SK-N-SH (cell line): ENCODE data around the gene DRD4. TPM values are rescaled to one million over a fixed set of nuclear protein-coding genes. Genes with fewer than 3 reads are reported as not detected.

ENCODE experiments used
- CTCF ChIA-PET: fragments of 300-600, 350-600 bp; formaldehyde crosslinking; extraction: SDS; loops from one replicate; lab custom pipeline; 2021; lab: Yijun Ruan, JAX
- POLR2A ChIA-PET: fragments of 350-600 bp; sonication (Branson Sonifier 250); formaldehyde crosslinking; extraction: SDS; loops from one replicate; lab custom pipeline; 2020; ENCODE audit warnings: antibody characterized with exemption, inconsistent platforms; lab: Yijun Ruan, JAX
- DNase-seq: peaks from one replicate; pipeline ENCODE4 v3.0.0; 2012
- H2AFZ ChIP-seq: fragments of 200-600 bp; sonication (generic); 2 replicates; pipeline ENCODE4 v1.8.1; 2016; ENCODE audit warnings: antibody characterized with exemption, mild to moderate bottlenecking, low read depth
- H3F3A ChIP-seq: fragments of 200-600 bp; sonication (generic); replicated peaks from 2 replicates; pipeline ENCODE3; 2016; ENCODE audit warnings: antibody characterized with exemption, mild to moderate bottlenecking; ENCODE audit not compliant: insufficient read depth
- H3K27ac ChIP-seq, 2 experiments: fragments of 200-500 bp in 1 of 2; fragments of 200-600 bp in 1 of 2; sonication (Bioruptor generic) in 1 of 2; sonication (generic), shearing (Covaris generic) in 1 of 2; 2 replicates each; pipeline versions ENCODE4 v1.5.1 to v1.6.1; 2014 to 2016; ENCODE audit warnings: low read depth in 2 of 2, inconsistent platforms in 1 of 2, low read length in 1 of 2, mild to moderate bottlenecking in 1 of 2, mixed read lengths in 1 of 2
- H3K27me3 ChIP-seq: fragments of 200-600 bp; sonication (generic), shearing (Covaris generic); 2 replicates; pipeline ENCODE4 v1.6.1; 2016; ENCODE audit warnings: mixed run types; ENCODE audit not compliant: insufficient read depth
- H3K36me3 ChIP-seq, 2 experiments: fragments of 200-500 bp in 1 of 2; fragments of 200-600 bp in 1 of 2; sonication (Bioruptor generic) in 1 of 2; sonication (generic) in 1 of 2; replicated peaks in 1 of 2; 2 replicates each; pipeline versions ENCODE3 to v1.5.1; 2014 to 2016; ENCODE audit warnings: low read length in 1 of 2, mild to moderate bottlenecking in 1 of 2; ENCODE audit not compliant: insufficient read depth in 2 of 2, control insufficient read depth in 1 of 2
- H3K4me1 ChIP-seq, 2 experiments: fragments of 200-500 bp in 1 of 2; fragments of 200-600 bp in 1 of 2; sonication (Bioruptor generic) in 1 of 2; sonication (generic), shearing (Covaris generic) in 1 of 2; 2 replicates each; pipeline versions ENCODE4 v1.5.1 to v1.6.1; 2014 to 2016; ENCODE audit warnings: low read depth in 1 of 2, low read length in 1 of 2, mixed run types in 1 of 2; ENCODE audit not compliant: insufficient read depth in 2 of 2, control insufficient read depth in 1 of 2
- H3K4me2 ChIP-seq: fragments of 200-600 bp; sonication (generic), shearing (Covaris generic); 2 replicates; pipeline ENCODE4 v1.6.1; 2017; ENCODE audit warnings: mixed run types
- H3K4me3 ChIP-seq, 2 experiments: fragments of 200-500 bp in 1 of 2; fragments of 200-600 bp in 1 of 2; sonication (Bioruptor generic) in 1 of 2; sonication (generic), shearing (Covaris generic) in 1 of 2; 2 replicates each; pipeline versions ENCODE4 v1.5.1 to v1.8.1; 2014 to 2016; ENCODE audit warnings: low read depth in 2 of 2, inconsistent platforms in 1 of 2, low read length in 1 of 2, mild to moderate bottlenecking in 1 of 2, mixed read lengths in 1 of 2, moderate library complexity in 1 of 2
- H3K79me2 ChIP-seq: fragments of 200-600 bp; sonication (generic); 2 replicates; pipeline ENCODE4 v1.8.1; 2017; ENCODE audit warnings: mild to moderate bottlenecking; ENCODE audit not compliant: insufficient read depth
- H3K9ac ChIP-seq: fragments of 200-600 bp; sonication (generic); 2 replicates; pipeline ENCODE4 v1.6.1; 2017; ENCODE audit warnings: mixed run types
- H3K9me2 ChIP-seq: fragments of 200-600 bp; sonication (generic); 2 replicates; pipeline ENCODE4 v1.6.1; 2017; ENCODE audit warnings: mixed run types
- H3K9me3 ChIP-seq: fragments of 200-600 bp; sonication (generic); 2 replicates; pipeline ENCODE4 v1.6.1; 2017; ENCODE audit warnings: mixed run types, mild to moderate bottlenecking, moderate library complexity
- H4K20me1 ChIP-seq: fragments of 200-600 bp; sonication (generic); 2 replicates; pipeline ENCODE4 v1.6.1; 2017; ENCODE audit warnings: mild to moderate bottlenecking, mixed run types; ENCODE audit not compliant: insufficient read depth
- ELF1 ChIP-seq: IDR thresholded peaks from 2 replicates; pipeline ENCODE4 v1.4.0; 2012
- EP300 ChIP-seq, 2 experiments: IDR thresholded peaks; 2 replicates each; pipeline versions ENCODE4 v1.4.0 to v1.6.1; 2012; ENCODE audit warnings: borderline replicate concordance in 1 of 2, low read depth in 1 of 2, low read length in 1 of 2
- EZH2phosphoT487 ChIP-seq: fragments of 200-600 bp; sonication (generic); IDR thresholded peaks from 2 replicates; pipeline ENCODE4 v1.6.1; 2017; ENCODE audit warnings: low read depth, mixed run types, mild to moderate bottlenecking, antibody characterized with exemption, moderate library complexity, borderline replicate concordance
- FOXM1 ChIP-seq: IDR thresholded peaks from 2 replicates; pipeline ENCODE4 v1.4.0; 2012; ENCODE audit warnings: low read depth, mild to moderate bottlenecking
- MEF2A ChIP-seq: IDR thresholded peaks from 2 replicates; pipeline ENCODE4 v1.4.0; 2012; ENCODE audit warnings: low read depth, borderline replicate concordance
- MXI1 ChIP-seq: IDR thresholded peaks from 2 replicates; pipeline ENCODE4 v1.6.1; 2012; ENCODE audit warnings: mild to moderate bottlenecking, low read depth, low read length, improper control_type of control experiment
- NFIC ChIP-seq: IDR thresholded peaks from 2 replicates; pipeline ENCODE4 v1.4.0; 2012; ENCODE audit warnings: borderline replicate concordance
- NRF1 ChIP-seq: IDR thresholded peaks from 2 replicates; pipeline ENCODE4 v1.6.1; 2012; ENCODE audit warnings: low read depth, mild to moderate bottlenecking, low read length
- RAD21 ChIP-seq: IDR thresholded peaks from 2 replicates; pipeline ENCODE4 v1.6.1; 2012; ENCODE audit warnings: mild to moderate bottlenecking, low read length
- RCOR1 ChIP-seq: fragments of 150-350 bp; IDR thresholded peaks from 2 replicates; pipeline ENCODE4 v1.6.1; 2017; ENCODE audit warnings: antibody characterized with exemption, low read length
- RXRA ChIP-seq: IDR thresholded peaks from 2 replicates; pipeline ENCODE4 v1.4.0; 2012; ENCODE audit warnings: low read depth, mild to moderate bottlenecking, borderline replicate concordance
- SIN3A ChIP-seq: IDR thresholded peaks from 2 replicates; pipeline ENCODE4 v1.6.1; 2012; ENCODE audit warnings: low read depth, mild to moderate bottlenecking, low read length, moderate library complexity, borderline replicate concordance
- SMC3 ChIP-seq: IDR thresholded peaks from 2 replicates; pipeline ENCODE4 v1.6.1; 2012; ENCODE audit warnings: low read depth, low read length, improper control_type of control experiment
- TEAD4 ChIP-seq: IDR thresholded peaks from 2 replicates; pipeline ENCODE4 v1.4.0; 2012; ENCODE audit warnings: mild to moderate bottlenecking, borderline replicate concordance; ENCODE audit not compliant: insufficient read depth
- WGBS: methylation state at CpG from one replicate; pipeline ENCODE4 v1.1.6; 2017; ENCODE audit warnings: low lambda C conversion rate; 5-methylcytosine and 5-hydroxymethylcytosine counted together
- polyA plus RNA-seq, 3 experiments: library from polyadenylated mRNA; depleted of rRNA; stranded (reverse); fragments of >200 nt; gene quantifications; 2 replicates each; pipeline ENCODE4 v1.2.3, GENCODE V29; 2012
- TF ChIP-seq, protein P1 (sequence below): fragments of 150-350 bp; IDR thresholded peaks from 2 replicates; pipeline ENCODE4 v1.6.1; 2017; ENCODE audit warnings: antibody characterized with exemption, low read length, low read depth, borderline replicate concordance
- TF ChIP-seq, protein P2 (sequence below): IDR thresholded peaks from 2 replicates; pipeline ENCODE4 v1.4.0; 2012; ENCODE audit warnings: low read depth
- TF ChIP-seq, protein P3 (sequence below): IDR thresholded peaks from 2 replicates; pipeline ENCODE4; 2012
- TF ChIP-seq, protein P4 (sequence below): IDR thresholded peaks from 2 replicates; pipeline ENCODE4 v1.4.0; 2012; ENCODE audit warnings: low read depth, borderline replicate concordance
- TF ChIP-seq, protein P5 (sequence below): fragments of 150-350 bp; IDR thresholded peaks from 2 replicates; pipeline ENCODE4 v1.6.1; 2016; ENCODE audit warnings: mild to moderate bottlenecking, low read depth, low read length

Gene DRD4
- polyA plus RNA-seq, 1 of the 3 experiments (the other 2 are of a cell fraction), result not detected

DNA sequence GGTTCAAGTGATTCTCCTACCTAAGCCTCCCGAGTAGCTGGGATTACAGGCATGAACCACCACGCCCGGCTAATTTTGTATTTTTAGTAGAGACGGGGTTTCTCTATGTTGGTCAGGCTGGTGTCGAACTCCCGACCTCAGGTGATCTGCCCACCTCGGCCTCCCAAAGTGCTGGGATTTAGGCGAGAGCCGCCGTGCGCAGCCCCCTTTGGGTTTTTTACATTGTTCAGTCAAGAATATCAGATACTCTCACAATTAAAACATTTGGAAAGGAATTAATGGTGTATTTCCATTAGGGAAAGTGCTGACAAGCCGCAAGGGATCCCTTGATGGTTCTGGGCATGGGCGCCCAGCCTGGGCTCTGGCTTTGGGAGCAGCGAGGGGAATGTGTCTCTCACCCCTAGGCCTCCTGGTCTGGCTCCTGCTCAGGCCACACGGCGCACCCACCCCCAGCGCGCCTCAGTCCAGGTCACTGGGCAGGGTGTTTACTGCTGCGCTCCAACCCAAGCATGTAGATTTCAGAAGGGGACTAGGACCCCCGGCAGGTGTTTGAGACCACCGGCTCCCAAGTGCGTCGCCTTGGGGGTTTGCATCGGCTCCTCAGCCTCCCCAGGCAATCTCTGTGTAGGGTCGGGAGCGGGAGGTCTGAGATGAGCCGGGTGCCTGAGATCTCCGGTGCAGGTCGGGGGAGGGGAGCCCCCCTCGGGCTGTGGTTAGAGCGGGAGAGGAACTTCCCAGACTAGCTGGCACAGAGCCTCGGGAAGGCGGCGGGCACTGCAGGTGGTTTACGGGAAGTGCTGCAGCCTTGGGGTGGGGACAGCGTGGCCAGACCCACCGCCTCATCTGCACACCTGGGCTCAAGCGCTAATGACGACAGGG, 20.5 kb upstream of the DRD4 start:
- POLR2A ChIA-PET, result no interaction called here
- peak overlapping the region; percentile 96; the same call in 1 of the 2 replicates for H3K4me2 ChIP-seq

More for the DNA sequence above, 20.5 kb upstream of the DRD4 start:
- TF ChIP-seq FOXM1, result no peak
- no peak for TF ChIP-seq ELF1
- TF ChIP-seq, protein P1, sequence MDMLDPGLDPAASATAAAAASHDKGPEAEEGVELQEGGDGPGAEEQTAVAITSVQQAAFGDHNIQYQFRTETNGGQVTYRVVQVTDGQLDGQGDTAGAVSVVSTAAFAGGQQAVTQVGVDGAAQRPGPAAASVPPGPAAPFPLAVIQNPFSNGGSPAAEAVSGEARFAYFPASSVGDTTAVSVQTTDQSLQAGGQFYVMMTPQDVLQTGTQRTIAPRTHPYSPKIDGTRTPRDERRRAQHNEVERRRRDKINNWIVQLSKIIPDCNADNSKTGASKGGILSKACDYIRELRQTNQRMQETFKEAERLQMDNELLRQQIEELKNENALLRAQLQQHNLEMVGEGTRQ, result no peak
- TF ChIP-seq RXRA, result no peak
- TF ChIP-seq, protein P2, sequence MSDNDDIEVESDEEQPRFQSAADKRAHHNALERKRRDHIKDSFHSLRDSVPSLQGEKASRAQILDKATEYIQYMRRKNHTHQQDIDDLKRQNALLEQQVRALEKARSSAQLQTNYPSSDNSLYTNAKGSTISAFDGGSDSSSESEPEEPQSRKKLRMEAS, result no peak
- TF ChIP-seq, protein P3, sequence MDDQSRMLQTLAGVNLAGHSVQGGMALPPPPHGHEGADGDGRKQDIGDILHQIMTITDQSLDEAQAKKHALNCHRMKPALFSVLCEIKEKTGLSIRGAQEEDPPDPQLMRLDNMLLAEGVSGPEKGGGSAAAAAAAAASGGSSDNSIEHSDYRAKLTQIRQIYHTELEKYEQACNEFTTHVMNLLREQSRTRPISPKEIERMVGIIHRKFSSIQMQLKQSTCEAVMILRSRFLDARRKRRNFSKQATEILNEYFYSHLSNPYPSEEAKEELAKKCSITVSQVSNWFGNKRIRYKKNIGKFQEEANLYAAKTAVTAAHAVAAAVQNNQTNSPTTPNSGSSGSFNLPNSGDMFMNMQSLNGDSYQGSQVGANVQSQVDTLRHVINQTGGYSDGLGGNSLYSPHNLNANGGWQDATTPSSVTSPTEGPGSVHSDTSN, result no peak
- no peak for TF ChIP-seq RAD21
- no peak for TF ChIP-seq TEAD4
- no peak for TF ChIP-seq MXI1
- no peak for TF ChIP-seq EZH2phosphoT487
- no peak for TF ChIP-seq NRF1
- TF ChIP-seq NFIC, result no peak
- no peak for TF ChIP-seq EP300 (IDR thresholded peaks at IDR 0.05; ENCODE audit: borderline replicate concordance in 1 of 2, low read depth in 1 of 2, low read length in 1 of 2)
- TF ChIP-seq, protein P4, sequence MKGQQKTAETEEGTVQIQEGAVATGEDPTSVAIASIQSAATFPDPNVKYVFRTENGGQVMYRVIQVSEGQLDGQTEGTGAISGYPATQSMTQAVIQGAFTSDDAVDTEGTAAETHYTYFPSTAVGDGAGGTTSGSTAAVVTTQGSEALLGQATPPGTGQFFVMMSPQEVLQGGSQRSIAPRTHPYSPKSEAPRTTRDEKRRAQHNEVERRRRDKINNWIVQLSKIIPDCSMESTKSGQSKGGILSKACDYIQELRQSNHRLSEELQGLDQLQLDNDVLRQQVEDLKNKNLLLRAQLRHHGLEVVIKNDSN, result no peak
- TF ChIP-seq MEF2A, result no peak
- TF ChIP-seq RCOR1, result no peak
- no peak for TF ChIP-seq SMC3
- TF ChIP-seq SIN3A, result no peak
- TF ChIP-seq, protein P5, sequence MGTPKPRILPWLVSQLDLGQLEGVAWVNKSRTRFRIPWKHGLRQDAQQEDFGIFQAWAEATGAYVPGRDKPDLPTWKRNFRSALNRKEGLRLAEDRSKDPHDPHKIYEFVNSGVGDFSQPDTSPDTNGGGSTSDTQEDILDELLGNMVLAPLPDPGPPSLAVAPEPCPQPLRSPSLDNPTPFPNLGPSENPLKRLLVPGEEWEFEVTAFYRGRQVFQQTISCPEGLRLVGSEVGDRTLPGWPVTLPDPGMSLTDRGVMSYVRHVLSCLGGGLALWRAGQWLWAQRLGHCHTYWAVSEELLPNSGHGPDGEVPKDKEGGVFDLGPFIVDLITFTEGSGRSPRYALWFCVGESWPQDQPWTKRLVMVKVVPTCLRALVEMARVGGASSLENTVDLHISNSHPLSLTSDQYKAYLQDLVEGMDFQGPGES, result no peak
- TF ChIP-seq, all 33 proteins: peak for 0
- Histone ChIP-seq H3K4me1 (peaks cover 0 to 14% of the 10 kb centered on the region in 2 experiments; a peak in 1 of 4 replicates), H3K9me2 (no peaks in the 10 kb centered on the region), H3K9ac (peak overlapping the region; percentile 77; the same call in 1 of the 2 replicates), H3K9me3 (no peaks in the 10 kb centered on the region), H3F3A (no peaks in the 10 kb centered on the region), H3K4me3 (peak overlapping the region; percentile 56 to 77; a peak in 1 of 4 replicates), H2AFZ (no peak overlapping the region), H4K20me1 (peaks cover 31% of the 10 kb centered on the region), H3K27ac (peak overlapping the region; percentile 0 to 76; a peak in 2 of 4 replicates), H3K36me3 (peaks cover 7 to 22% of the 10 kb centered on the region in 2 experiments), H3K27me3 (no peaks in the 10 kb centered on the region), H3K79me2 (peaks cover 8% of the 10 kb centered on the region; the same call in 1 of the 2 replicates)
- WGBS, result 87% methylated on average over 34 of the region's 39 CpGs
- DNase-seq, result no peak
- CTCF ChIA-PET, result interaction anchor here (0.6 kb wide), 1 partner anchor 19 kb away, joined by 3 read pairs; no protein-coding TSS in a partner anchor
